Measurements from ENCODE around the gene SUCO.

GRCh38 chr1:172487550-172487949 is 45.4 kb upstream of the SUCO start:
- no peak for TF ChIP-seq CTCF (IDR thresholded peaks at IDR 0.05; ENCODE audit: insufficient read depth, low read depth, low read length)
- no peak for TF ChIP-seq EZH2 (IDR thresholded peaks at IDR 0.05; ENCODE audit: insufficient read depth, low read length)

All from astrocyte (in vitro differentiated cells and primary cell).